Vagina (tissue), 2 donors: ENCODE measurements around the gene TBCC.

ENCODE experiments used
- POLR2A ChIP-seq, 2 donors: fragments of 450-650 bp; IDR thresholded peaks; one replicate each; pipeline ENCODE4 v1.6.1; 2017; ENCODE audit warnings: antibody characterized with exemption in 2 of 2, mild to moderate bottlenecking in 2 of 2, moderate library complexity in 2 of 2
- TF ChIP-seq, protein P1 (sequence below), 3 experiments: fragments of 450-650 bp in 2 of 3; fragments of 200-600 bp in 1 of 3; sonication (generic) in 1 of 3; IDR thresholded peaks; one replicate each; pipeline ENCODE4 v1.5.1; 2017 to 2019; ENCODE audit warnings: antibody characterized with exemption in 3 of 3, mild to moderate bottlenecking in 2 of 3, moderate library complexity in 2 of 3

DNA sequence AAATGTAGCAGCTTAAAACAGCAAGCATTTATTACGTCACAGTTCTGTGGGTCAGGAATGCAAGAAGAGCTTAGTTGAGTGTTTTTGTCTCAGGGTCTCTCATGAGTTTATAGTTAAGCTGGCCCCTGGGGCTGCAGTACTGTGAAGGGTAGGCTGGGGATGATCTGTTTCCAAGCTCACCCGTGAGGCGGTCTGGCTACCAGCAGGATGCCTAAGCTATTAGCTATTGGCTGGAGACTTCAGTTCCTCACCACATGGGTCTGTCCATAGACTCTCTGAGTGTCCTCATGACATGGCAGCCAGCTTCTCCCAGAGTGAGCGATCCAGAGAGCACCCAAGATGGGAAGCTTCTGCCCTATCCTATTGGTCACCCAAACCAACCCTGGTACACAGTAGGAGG lies 23.1 kb upstream of the TBCC start:
- TF ChIP-seq, protein P1, sequence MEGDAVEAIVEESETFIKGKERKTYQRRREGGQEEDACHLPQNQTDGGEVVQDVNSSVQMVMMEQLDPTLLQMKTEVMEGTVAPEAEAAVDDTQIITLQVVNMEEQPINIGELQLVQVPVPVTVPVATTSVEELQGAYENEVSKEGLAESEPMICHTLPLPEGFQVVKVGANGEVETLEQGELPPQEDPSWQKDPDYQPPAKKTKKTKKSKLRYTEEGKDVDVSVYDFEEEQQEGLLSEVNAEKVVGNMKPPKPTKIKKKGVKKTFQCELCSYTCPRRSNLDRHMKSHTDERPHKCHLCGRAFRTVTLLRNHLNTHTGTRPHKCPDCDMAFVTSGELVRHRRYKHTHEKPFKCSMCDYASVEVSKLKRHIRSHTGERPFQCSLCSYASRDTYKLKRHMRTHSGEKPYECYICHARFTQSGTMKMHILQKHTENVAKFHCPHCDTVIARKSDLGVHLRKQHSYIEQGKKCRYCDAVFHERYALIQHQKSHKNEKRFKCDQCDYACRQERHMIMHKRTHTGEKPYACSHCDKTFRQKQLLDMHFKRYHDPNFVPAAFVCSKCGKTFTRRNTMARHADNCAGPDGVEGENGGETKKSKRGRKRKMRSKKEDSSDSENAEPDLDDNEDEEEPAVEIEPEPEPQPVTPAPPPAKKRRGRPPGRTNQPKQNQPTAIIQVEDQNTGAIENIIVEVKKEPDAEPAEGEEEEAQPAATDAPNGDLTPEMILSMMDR (IDR thresholded peaks at IDR 0.05): no peak
- no peak for TF ChIP-seq POLR2A (IDR thresholded peaks at IDR 0.05)
